ENCODE data around the gene PLB1. TPM values are rescaled to one million over a fixed set of nuclear protein-coding genes. Genes with fewer than 3 reads are reported as not detected.

The PLB1 gene
- total and polyA plus RNA-seq, 7 experiments from 2014 or later = 0.47 to 6.4 (median 1.2) TPM

DNA sequence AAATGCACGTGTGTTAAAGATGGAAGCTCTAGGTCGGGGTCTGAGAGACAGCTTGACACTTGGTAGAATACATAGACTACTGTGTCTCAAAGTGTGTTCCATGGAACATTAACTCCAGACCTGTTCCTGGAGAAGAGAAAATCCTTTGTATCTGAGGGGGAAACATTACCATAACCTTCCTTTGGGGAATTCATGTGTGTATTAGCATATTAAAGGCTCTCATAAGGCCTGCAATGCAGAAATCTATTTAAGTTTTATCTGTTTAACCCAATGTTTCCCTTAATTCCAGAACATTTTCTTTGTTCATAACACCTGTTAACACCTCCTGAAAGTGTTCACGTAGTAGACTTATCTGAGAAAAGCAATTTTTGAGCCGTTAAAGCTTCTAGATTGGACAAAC lies 99.5 kb downstream of the PLB1 start:
- ATAC-seq (no peak), DNase-seq (no peak)
- Mint-ChIP-seq H3K27ac (peak overlapping the region in 8 of 9 donors; percentile 76 to 98 (median 94)), H3K36me3 (peaks cover 0 to 9% (median 0%) of the 10 kb centered on the region in 5 donors), H3K4me3 (peak overlapping the region in 4 of 10 donors; percentile 68 to 83 (median 76)), H3K4me1 (peaks cover 12 to 23% (median 17%) of the 10 kb centered on the region in 7 donors), H3K27me3 (no peaks in the 10 kb centered on the region), H3K9me3 (no peaks in the 10 kb centered on the region)
- no peak overlapping the region for H3K4me3 ChIP-seq (ENCODE audit: low read length)
- ChIA-PET CTCF (interaction anchor here (0.8 to 5.1 kb wide), 25 partner anchors 10 to 275 kb away, joined by 3 to 119 read pairs (median 8); partner anchors contain the start of genes PPP1CB and TRMT61B), POLR2A (interaction anchor here (0.6 to 5.9 kb wide), 14 partner anchors 11 to 275 kb away, joined by 3 to 86 read pairs (median 6); partner anchors contain the start of genes PPP1CB and TRMT61B)
- H3K27me3 ChIP-seq (ENCODE audit: control insufficient read depth in 2 of 2, insufficient read depth in 2 of 2, low read length in 2 of 2) = no peaks in the 10 kb centered on the region
- no peaks in the 10 kb centered on the region for H3K36me3 ChIP-seq (ENCODE audit: control insufficient read depth in 2 of 3, insufficient read depth in 3 of 3, low read length in 3 of 3)
- H3K9me3 ChIP-seq (ENCODE audit: control insufficient read depth in 2 of 3, low read length in 3 of 3) = no peaks in the 10 kb centered on the region
- H3K27ac ChIP-seq (ENCODE audit: low read depth, low read length) = peak overlapping the region; percentile 71
- peaks cover 9 to 15% of the 10 kb centered on the region in 2 donors for H3K4me1 ChIP-seq (ENCODE audit: control insufficient read depth in 2 of 2, insufficient read depth in 2 of 2, low read length in 2 of 2)
- intact Hi-C loops (cut with micrococcal nuclease) = loop anchor here in 1 of 2 donors (10.0 kb wide), 1 partner anchor 519 kb away; the partner anchor contains the start of gene CLIP4

DNA sequence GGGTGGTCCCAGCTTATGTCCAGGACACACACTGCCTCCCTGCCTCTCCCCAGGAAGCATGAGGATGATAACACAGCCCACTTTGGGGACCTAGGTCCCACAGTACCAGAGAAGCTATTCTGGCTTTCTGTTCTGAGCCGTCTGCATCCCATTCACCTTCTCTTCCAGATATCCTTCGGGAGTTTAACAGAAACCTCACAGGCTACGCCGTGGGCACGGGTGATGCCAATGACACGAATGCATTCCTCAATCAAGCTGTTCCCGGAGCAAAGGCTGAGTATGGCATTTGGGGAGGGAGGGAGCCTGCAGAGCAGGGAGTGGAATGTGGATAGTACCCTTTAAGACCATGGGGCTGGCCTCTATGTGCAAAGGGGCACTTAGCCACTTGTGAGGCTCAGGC lies 102.6 kb downstream of the PLB1 start:
- Histone ChIP-seq H3K27ac (ENCODE audit: low read depth, low read length) (no peak overlapping the region), H3K9me3 (ENCODE audit: control insufficient read depth in 2 of 3, low read length in 3 of 3) (no peaks in the 10 kb centered on the region), H3K4me3 (ENCODE audit: low read length) (no peak overlapping the region), H3K4me1 (ENCODE audit: control insufficient read depth in 2 of 2, insufficient read depth in 2 of 2, low read length in 2 of 2) (peaks cover 9 to 17% of the 10 kb centered on the region in 2 donors), H3K36me3 (ENCODE audit: control insufficient read depth in 2 of 3, insufficient read depth in 3 of 3, low read length in 3 of 3) (no peaks in the 10 kb centered on the region), H3K27me3 (ENCODE audit: control insufficient read depth in 2 of 2, insufficient read depth in 2 of 2, low read length in 2 of 2) (no peaks in the 10 kb centered on the region)
- ATAC-seq (no peak), DNase-seq (no peak)
- CTCF ChIA-PET = interaction anchor here (1.1 kb wide), 1 partner anchor 156 kb away, joined by 4 read pairs; no protein-coding TSS in a partner anchor
- H3K27ac Mint-ChIP-seq = peak overlapping the region in 3 of 9 donors; percentile 25 to 56 (median 51)
- H3K27me3 Mint-ChIP-seq = no peaks in the 10 kb centered on the region
- peaks cover 14 to 33% (median 22%) of the 10 kb centered on the region in 7 donors for H3K4me1 Mint-ChIP-seq
- H3K9me3 Mint-ChIP-seq = no peaks in the 10 kb centered on the region
- intact Hi-C loops (cut with micrococcal nuclease) = loop anchor here in 1 of 2 donors (10.0 kb wide), 1 partner anchor 516 kb away; the partner anchor contains the start of gene CLIP4
- POLR2A ChIA-PET = interaction anchor here (2.9 kb wide), 1 partner anchor 17 kb away, joined by 12 read pairs; no protein-coding TSS in a partner anchor
- peaks cover 0 to 15% (median 0%) of the 10 kb centered on the region in 5 donors for H3K36me3 Mint-ChIP-seq
- no peak overlapping the region for H3K4me3 Mint-ChIP-seq

DNA sequence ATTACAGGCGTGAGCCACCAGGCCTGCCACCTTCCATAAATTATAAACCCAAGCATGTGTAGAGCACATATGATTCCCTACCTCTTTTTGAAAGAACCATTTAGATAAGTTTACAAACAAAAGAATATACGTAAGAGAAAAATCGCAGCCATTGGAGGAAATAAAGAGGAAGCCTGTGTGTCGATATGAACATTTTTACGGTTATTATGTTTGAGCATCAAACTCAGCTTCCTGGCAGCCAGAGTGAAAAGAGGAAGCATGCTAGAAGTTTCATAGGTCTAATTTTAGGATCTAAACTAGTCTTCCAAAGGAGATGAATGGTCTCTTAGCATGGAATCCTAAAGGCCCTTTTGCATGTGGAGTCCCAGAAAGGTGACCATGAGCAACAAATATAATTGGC lies 104.3 kb downstream of the PLB1 start:
- Histone ChIP-seq H3K4me1 (ENCODE audit: control insufficient read depth in 2 of 2, insufficient read depth in 2 of 2, low read length in 2 of 2) (peaks cover 0 to 7% of the 10 kb centered on the region in 2 donors), H3K9me3 (ENCODE audit: control insufficient read depth in 2 of 3, low read length in 3 of 3) (no peaks in the 10 kb centered on the region), H3K27ac (ENCODE audit: low read depth, low read length) (no peak overlapping the region), H3K4me3 (ENCODE audit: low read length) (no peak overlapping the region), H3K27me3 (ENCODE audit: control insufficient read depth in 2 of 2, insufficient read depth in 2 of 2, low read length in 2 of 2) (no peaks in the 10 kb centered on the region), H3K36me3 (ENCODE audit: control insufficient read depth in 2 of 3, insufficient read depth in 3 of 3, low read length in 3 of 3) (no peaks in the 10 kb centered on the region)
- H3K9me3 Mint-ChIP-seq = no peaks in the 10 kb centered on the region
- DNase-seq = no peak
- H3K4me3 Mint-ChIP-seq = no peak overlapping the region
- peaks cover 0 to 15% (median 0%) of the 10 kb centered on the region in 5 donors for H3K36me3 Mint-ChIP-seq
- peak overlapping the region in 7 of 9 donors; percentile 6 to 58 (median 48) for H3K27ac Mint-ChIP-seq
- peaks cover 5 to 24% (median 13%) of the 10 kb centered on the region in 7 donors for H3K4me1 Mint-ChIP-seq
- ChIA-PET POLR2A (interaction anchor here (1.0 to 1.2 kb wide), 2 partner anchors 152 to 415 kb away, joined by 3 read pairs; partner anchors contain the start of gene PPP1CB), CTCF (no interaction called here)
- intact Hi-C loops (cut with micrococcal nuclease) = no loop called here
- no peaks in the 10 kb centered on the region for H3K27me3 Mint-ChIP-seq
- peak; percentile 33 for ATAC-seq

DNA sequence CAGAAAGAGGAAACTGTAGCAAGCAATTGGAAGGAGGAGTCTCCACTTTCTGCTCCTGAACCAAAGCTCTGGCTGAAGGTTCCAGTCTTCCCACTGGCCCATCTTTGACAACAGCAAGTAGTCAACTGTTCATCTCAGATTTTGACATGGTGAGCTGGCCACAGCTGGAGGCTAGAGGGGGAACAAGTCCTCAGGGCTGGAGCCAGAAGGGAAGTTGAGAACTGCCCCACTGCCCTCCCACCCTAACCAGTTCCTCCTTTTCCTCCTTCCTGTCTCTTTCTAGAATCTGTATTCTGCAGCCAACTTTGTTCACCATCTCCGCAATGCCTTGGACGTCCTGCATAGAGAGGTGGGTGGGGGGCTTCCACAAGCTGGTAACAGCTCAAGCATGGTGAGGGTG lies 105.8 kb downstream of the PLB1 start:
- Histone ChIP-seq H3K4me3 (ENCODE audit: low read length) (no peak overlapping the region), H3K36me3 (ENCODE audit: control insufficient read depth in 2 of 3, insufficient read depth in 3 of 3, low read length in 3 of 3) (no peaks in the 10 kb centered on the region), H3K4me1 (ENCODE audit: control insufficient read depth in 2 of 2, insufficient read depth in 2 of 2, low read length in 2 of 2) (peaks cover 0 to 6% of the 10 kb centered on the region in 2 donors), H3K27ac (ENCODE audit: low read depth, low read length) (no peak overlapping the region), H3K9me3 (ENCODE audit: control insufficient read depth in 2 of 3, low read length in 3 of 3) (no peaks in the 10 kb centered on the region), H3K27me3 (ENCODE audit: control insufficient read depth in 2 of 2, insufficient read depth in 2 of 2, low read length in 2 of 2) (no peaks in the 10 kb centered on the region)
- no peak overlapping the region for H3K4me3 Mint-ChIP-seq
- ChIA-PET POLR2A (interaction anchor here (0.6 to 0.9 kb wide), 2 partner anchors 20 to 24 kb away, joined by 4 to 7 read pairs; no protein-coding TSS in a partner anchor), CTCF (no interaction called here)
- peaks cover 4 to 24% (median 12%) of the 10 kb centered on the region in 7 donors for H3K4me1 Mint-ChIP-seq
- intact Hi-C loops (cut with micrococcal nuclease) = no loop called here
- H3K9me3 Mint-ChIP-seq = no peaks in the 10 kb centered on the region
- peak overlapping the region in 4 of 9 donors; percentile 10 to 46 (median 15) for H3K27ac Mint-ChIP-seq
- peaks cover 0 to 11% (median 0%) of the 10 kb centered on the region in 5 donors for H3K36me3 Mint-ChIP-seq
- H3K27me3 Mint-ChIP-seq = no peaks in the 10 kb centered on the region
- peak; percentile 44 for ATAC-seq
- no peak for DNase-seq

DNA sequence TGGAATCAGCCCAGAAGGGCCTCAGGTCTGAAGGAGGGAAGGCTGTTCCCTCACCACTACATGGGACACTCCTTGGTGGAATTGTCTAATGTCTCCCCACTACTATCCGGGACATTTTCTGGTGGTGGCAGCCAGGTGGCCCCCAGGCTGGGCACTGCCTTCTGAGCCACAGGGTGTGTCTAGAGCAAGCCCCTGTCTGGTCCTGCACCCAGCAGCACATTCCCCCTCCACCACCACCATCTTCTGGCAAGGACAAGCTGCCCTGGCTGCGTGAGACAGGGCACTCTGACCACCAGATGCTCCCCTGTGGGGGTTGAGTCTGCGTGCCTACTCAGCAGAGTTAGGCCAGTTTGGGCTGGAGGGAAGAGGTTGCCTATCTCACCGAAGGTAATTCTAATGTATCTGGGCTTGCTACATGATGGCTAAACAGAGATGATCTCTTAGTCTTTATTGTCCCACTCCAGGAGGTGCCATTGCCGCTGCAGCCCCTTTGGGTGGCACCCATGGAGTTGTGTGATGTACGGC lies 106.3 kb downstream of the PLB1 start:
- peak overlapping the region in 4 of 9 donors; percentile 26 to 68 (median 40) for H3K27ac Mint-ChIP-seq
- peaks cover 0 to 6% of the 10 kb centered on the region in 2 donors for H3K4me1 ChIP-seq (ENCODE audit: control insufficient read depth in 2 of 2, insufficient read depth in 2 of 2, low read length in 2 of 2)
- DNase-seq (no peak), ATAC-seq (no peak)
- no peaks in the 10 kb centered on the region for H3K27me3 ChIP-seq (ENCODE audit: control insufficient read depth in 2 of 2, insufficient read depth in 2 of 2, low read length in 2 of 2)
- H3K9me3 ChIP-seq (ENCODE audit: control insufficient read depth in 2 of 3, low read length in 3 of 3) = no peaks in the 10 kb centered on the region
- H3K4me3 ChIP-seq (ENCODE audit: low read length) = no peak overlapping the region
- H3K27ac ChIP-seq (ENCODE audit: low read depth, low read length) = no peak overlapping the region
- peaks cover 0 to 11% (median 0%) of the 10 kb centered on the region in 5 donors for H3K36me3 Mint-ChIP-seq
- ChIA-PET CTCF (no interaction called here), POLR2A (interaction anchor here (0.6 to 1.1 kb wide), 3 partner anchors 19 to 39 kb away, joined by 4 to 7 read pairs (median 4); no protein-coding TSS in a partner anchor)
- H3K27me3 Mint-ChIP-seq = no peaks in the 10 kb centered on the region
- peaks cover 6 to 24% (median 15%) of the 10 kb centered on the region in 7 donors for H3K4me1 Mint-ChIP-seq
- intact Hi-C loops (cut with micrococcal nuclease) = no loop called here
- no peak overlapping the region for H3K4me3 Mint-ChIP-seq
- no peaks in the 10 kb centered on the region for H3K36me3 ChIP-seq (ENCODE audit: control insufficient read depth in 2 of 3, insufficient read depth in 3 of 3, low read length in 3 of 3)
- H3K9me3 Mint-ChIP-seq = no peaks in the 10 kb centered on the region

DNA sequence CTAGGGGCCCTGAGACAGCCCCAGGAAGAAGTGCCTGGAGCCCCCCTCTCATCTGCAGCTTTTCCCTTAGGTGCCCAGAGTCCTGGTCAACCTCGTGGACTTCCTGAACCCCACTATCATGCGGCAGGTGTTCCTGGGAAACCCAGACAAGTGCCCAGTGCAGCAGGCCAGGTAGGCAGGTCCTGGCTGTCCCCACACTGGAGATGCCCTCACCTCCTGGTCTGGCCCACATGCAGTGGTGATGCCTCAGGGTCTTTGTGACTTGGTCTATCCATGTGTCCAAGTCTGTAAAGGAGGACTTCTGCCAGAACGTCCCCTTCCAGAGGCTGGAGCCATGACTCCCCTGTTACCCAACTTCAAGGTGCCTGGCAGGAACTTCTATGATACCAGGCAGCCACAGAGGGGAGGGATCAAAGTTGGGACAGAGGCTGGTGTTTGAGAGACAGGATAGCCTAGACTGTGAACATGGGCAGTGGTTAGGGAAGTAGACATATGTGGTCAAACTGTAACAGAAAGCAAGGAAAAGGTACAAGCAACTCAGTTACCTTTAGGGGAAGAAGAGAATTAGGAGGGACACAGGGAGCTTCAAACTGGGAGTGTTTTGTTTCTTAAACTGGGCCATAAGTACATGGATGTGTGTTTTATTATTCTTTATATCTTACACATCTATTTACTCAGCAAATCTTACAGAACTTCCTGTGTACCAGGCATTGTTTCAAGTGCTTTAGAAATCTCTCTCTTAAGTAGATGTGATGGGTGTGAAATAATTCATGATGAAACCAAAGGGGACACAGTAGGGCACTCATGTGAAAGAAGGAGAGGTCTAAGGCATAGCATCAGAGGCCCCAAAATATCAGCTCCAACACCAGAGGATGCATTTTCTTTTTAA lies 107.1 kb downstream of the PLB1 start:
- Histone ChIP-seq H3K4me1 (ENCODE audit: control insufficient read depth in 2 of 2, insufficient read depth in 2 of 2, low read length in 2 of 2) (peaks cover 0 to 6% of the 10 kb centered on the region in 2 donors), H3K27me3 (ENCODE audit: control insufficient read depth in 2 of 2, insufficient read depth in 2 of 2, low read length in 2 of 2) (no peaks in the 10 kb centered on the region), H3K9me3 (ENCODE audit: control insufficient read depth in 2 of 3, low read length in 3 of 3) (no peaks in the 10 kb centered on the region), H3K27ac (ENCODE audit: low read depth, low read length) (no peak overlapping the region), H3K36me3 (ENCODE audit: control insufficient read depth in 2 of 3, insufficient read depth in 3 of 3, low read length in 3 of 3) (no peaks in the 10 kb centered on the region), H3K4me3 (ENCODE audit: low read length) (no peak overlapping the region)
- ChIA-PET CTCF (interaction anchor here (5.0 kb wide), 1 partner anchor 9 kb away, joined by 21 read pairs; no protein-coding TSS in a partner anchor), POLR2A (interaction anchor here (1.1 kb wide), 1 partner anchor 38 kb away, joined by 4 read pairs; no protein-coding TSS in a partner anchor)
- intact Hi-C loops (cut with micrococcal nuclease) = no loop called here
- DNase-seq (no peak), ATAC-seq (peak; percentile 28)
- Mint-ChIP-seq H3K4me3 (peak overlapping the region in 1 of 10 donors; percentile 21), H3K4me1 (peaks cover 6 to 27% (median 15%) of the 10 kb centered on the region in 7 donors), H3K27me3 (no peaks in the 10 kb centered on the region), H3K27ac (peak overlapping the region in 8 of 9 donors; percentile 1 to 73 (median 50)), H3K36me3 (peaks cover 0 to 11% (median 0%) of the 10 kb centered on the region in 5 donors), H3K9me3 (no peaks in the 10 kb centered on the region)

Data from naive thymus-derived CD4-positive, alpha-beta T cell (primary cell).